Right cardiac atrium (tissue), 5 donors: ENCODE measurements around the gene APBB3. TPM values are rescaled to one million over a fixed set of nuclear protein-coding genes. Genes with fewer than 3 reads are reported as not detected.

ENCODE experiments used
- ATAC-seq, 2 donors: fragments of 200-7000 bp; cut with Tn5 transposase; one replicate each; pipeline versions ENCODE4 v1.8.0 to v1.9.1; 2020; ENCODE audit warnings: moderate library complexity in 2 of 2, mild to moderate bottlenecking in 1 of 2
- DNase-seq, 3 donors: peaks; one replicate each; pipeline ENCODE4 v3.0.0-alpha.2; 2020
- H3K27ac ChIP-seq: one replicate; pipeline ENCODE4 v1.5.1; 2013; ENCODE audit warnings: mild to moderate bottlenecking, low read length, control low read depth, moderate library complexity
- H3K27me3 ChIP-seq: one replicate; pipeline ENCODE4 v1.6.1; 2013; ENCODE audit not compliant: control insufficient read depth, insufficient read depth
- H3K4me1 ChIP-seq: one replicate; pipeline ENCODE4 v1.6.1; 2013; ENCODE audit warnings: low read length; ENCODE audit not compliant: control insufficient read depth, insufficient read depth
- H3K4me3 ChIP-seq: one replicate; pipeline ENCODE4 v1.5.1; 2013; ENCODE audit warnings: low read length, control low read depth
- H3K9me3 ChIP-seq: one replicate; pipeline ENCODE4 v1.6.1; 2013; ENCODE audit warnings: low read length; ENCODE audit not compliant: control insufficient read depth
- WGBS: extraction: QIAGEN DNeasy Blood & Tissue Kit; methylation state at CpG from one replicate; pipeline ENCODE4 v1.1.7; 2013; 5-methylcytosine and 5-hydroxymethylcytosine counted together
- intact Hi-C, 4 donors: fragments of 100-400 bp; cut with DNase I; formaldehyde crosslinking; loops; one replicate each; pipeline versions ENCODE4 v1.11.0 to v1.14.0; 2022 to 2023
- polyA plus RNA-seq: library from polyadenylated mRNA; stranded (reverse); fragments of 200-250 nt; gene quantifications from one replicate; pipeline ENCODE4 v1.2.3, GENCODE V29; 2013
- total RNA-seq, 4 donors: library from RNA; stranded (reverse); fragmentation: NEBNext Ultra II Directional; extraction: Animal tissue kit (Norgen Biotek cat#: 25700); gene quantifications; one replicate each; pipeline ENCODE4 v1.2.1, GENCODE V29; 2021
- donor health status: healthy with polysubstance abuse.
- donor health status: DM: no; HTN: yes; CAD: no.
- donor health status: DM: no; HTN: no; CAD: no.
- donor health status: DM: no; HTN: yes; CAD: no; lungs with severe emphysema.
- donor health status: DM: yes; HTN: yes; CAD: no.

Gene APBB3
- total and polyA plus RNA-seq, 5 donors: 13.2 to 19.2 (median 16.1) TPM

DNA sequence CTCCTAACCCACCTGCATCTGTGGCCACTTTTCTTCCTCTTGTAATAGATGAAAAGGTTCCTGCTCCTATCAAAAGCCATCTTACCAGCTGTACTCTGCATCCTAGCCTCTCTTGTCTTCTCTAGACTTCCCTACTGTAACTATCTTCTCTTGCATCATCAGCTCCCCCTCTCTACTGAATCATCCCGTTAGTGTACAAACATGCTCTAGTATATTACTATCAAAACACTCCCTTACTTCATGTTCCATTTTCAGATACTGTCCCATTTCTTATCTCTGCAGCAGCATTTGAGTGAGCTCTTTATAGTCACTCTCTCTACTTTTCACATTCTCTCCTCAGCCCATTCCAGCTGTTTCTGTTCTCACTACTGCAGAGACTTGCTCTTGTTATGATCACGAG, 9.9 kb downstream of the APBB3 start:
- intact Hi-C loops: no loop called here

DNA sequence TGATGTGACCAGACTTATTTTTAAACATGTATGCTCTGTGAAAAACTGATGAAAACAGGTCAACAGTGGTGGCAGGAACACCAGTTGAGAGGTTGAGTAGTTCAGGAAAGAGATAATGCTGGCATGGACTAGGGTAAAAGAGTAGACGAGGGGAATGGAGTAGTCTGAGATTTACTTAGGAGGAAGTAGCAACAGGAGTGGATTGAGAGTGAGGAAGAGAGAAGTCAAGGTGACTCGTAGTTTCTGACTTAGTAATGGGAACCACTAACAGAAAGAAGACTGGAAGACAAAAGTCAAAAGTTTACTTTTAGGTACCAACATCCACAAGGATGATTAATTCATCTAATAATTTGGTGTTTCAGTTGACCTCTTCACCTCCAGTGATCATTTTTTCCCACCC, 10.7 kb downstream of the APBB3 start:
- DNase-seq (no peak), ATAC-seq (no peak)
- Histone ChIP-seq H3K4me3 (no peak overlapping the region), H3K27me3 (no peaks in the 10 kb centered on the region), H3K9me3 (no peaks in the 10 kb centered on the region), H3K4me1 (peaks cover 17% of the 10 kb centered on the region), H3K27ac (no peak overlapping the region)
- 63% methylated on average over 2 of the region's 2 CpGs for WGBS
- intact Hi-C loops: no loop called here

More for the DNA sequence above, 9.9 kb downstream of the APBB3 start:
- 41% methylated on average over 2 of the region's 2 CpGs for WGBS
- Histone ChIP-seq H3K4me1 (peaks cover 9% of the 10 kb centered on the region), H3K27ac (no peak overlapping the region), H3K4me3 (no peak overlapping the region), H3K27me3 (no peaks in the 10 kb centered on the region), H3K9me3 (no peaks in the 10 kb centered on the region)
- no peak for ATAC-seq
- DNase-seq: no peak

DNA sequence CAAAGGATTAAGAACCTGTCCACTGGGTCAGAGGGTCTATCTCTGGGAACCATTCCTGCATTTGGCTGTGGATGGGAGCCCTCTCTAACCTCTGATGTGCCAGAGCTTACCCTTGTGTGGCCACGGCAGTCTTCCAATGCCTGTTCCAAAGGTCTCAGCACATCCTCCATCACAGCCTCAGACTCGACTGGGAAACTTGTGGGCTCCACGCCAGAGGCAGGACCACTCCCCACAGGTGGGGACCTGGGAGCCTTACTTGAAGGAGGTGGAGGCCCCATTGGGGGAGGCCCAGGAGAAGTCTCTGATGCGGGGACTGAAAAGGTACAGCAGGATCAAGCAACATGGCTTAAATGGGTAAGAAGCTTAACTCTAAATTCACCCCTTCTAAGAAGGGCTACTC, 12.5 kb downstream of the APBB3 start:
- 89% methylated on average over 4 of the region's 4 CpGs for WGBS
- no peak overlapping the region for H3K4me3 ChIP-seq
- ATAC-seq (no peak), DNase-seq (no peak)
- no peak overlapping the region for H3K27ac ChIP-seq
- H3K9me3 ChIP-seq: no peaks in the 10 kb centered on the region
- no peaks in the 10 kb centered on the region for H3K27me3 ChIP-seq
- intact Hi-C loops: no loop called here
- peaks cover 25% of the 10 kb centered on the region for H3K4me1 ChIP-seq

DNA sequence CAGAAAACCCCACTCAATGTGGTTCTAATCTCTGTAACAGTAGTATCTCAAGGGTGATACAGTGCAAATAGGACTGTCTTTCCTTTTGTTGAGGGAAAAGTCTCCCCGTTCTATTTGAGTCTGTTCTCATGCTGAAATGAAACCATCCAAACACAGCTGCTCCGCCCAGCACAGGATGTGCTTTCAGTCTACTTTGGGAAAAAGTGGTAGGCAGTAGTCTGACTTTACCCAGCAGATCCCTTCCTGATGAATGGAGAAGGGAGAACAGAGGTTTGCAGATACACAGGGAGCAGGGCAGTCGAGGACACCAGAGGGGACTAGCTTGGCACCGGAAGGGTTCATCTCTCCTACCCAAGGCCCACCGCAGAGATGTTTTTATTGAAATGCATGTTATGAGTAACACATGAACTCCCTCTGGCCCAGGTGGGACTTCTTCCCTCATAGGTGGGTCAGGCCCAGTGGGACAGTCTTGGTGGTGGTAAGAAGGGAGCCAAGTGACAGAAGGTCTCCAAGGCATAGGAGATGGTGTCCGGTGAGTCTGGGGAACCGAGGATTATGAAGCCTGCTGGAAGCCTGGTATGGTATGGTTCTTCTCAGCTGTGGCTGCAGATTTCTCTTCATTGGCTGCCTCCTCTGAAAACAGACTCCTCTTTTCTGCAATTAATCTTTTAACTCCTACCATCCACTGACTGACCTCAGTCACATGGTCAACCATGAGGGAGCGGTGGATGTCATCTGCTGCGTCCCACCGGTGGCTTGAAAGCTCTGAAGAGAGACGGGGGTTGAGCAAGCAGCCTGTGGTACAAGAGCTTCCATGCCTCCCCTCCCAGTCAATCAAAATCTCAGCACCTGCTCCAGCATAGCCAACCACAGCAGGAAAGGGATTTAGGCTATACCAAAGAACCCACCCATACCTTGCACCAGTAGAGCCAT, 14.0 kb downstream of the APBB3 start:
- peaks cover 25% of the 10 kb centered on the region for H3K4me1 ChIP-seq
- no peaks in the 10 kb centered on the region for H3K27me3 ChIP-seq
- DNase-seq: no peak
- no peak for ATAC-seq
- no peaks in the 10 kb centered on the region for H3K9me3 ChIP-seq
- intact Hi-C loops: no loop called here
- peak overlapping the region; percentile 98 for H3K27ac ChIP-seq
- 83% methylated on average over 11 of the region's 11 CpGs for WGBS
- H3K4me3 ChIP-seq: no peak overlapping the region

DNA sequence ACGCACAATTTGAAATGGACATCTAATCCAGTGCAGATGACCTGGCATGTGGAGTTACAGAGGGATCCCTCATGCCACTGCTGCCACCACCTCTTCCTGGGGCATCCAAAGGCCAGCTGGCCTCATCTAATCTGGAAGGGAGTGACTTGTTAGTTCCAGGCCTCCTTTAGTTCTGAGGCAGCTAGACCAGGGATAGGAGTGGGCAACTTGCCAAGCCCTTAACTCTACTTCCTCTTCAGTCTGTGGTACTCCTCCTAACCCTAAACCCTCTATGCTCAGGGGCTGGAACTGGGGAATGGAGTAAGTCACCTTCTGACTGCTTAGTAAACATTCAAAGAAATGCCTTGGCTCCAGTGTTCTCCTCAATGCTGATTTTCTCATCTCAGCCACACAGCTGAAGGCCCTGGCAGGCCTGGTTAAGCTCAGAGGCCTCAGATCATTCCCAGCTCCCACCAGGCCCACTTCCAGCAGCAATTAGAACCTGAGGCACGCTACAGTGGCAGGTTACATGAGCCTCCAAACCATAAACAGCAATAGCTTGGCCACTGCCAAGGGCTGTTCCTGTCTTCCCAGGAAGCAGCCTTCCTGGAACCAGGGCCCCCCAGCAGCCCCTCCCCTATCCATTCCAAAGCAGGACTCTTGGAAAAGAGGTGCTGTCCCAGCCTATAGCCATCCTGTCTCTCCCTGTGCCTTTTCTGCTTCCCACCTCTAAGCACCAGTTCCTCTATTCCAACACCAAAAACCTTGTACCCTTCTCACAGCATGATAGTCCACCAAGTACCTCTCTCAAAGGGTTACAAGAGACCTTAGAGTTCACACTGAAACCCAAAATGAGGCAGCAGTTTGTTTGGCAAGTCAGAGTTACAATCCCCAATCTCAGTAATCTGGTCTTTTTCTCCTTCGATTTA, 14.9 kb downstream of the APBB3 start:
- intact Hi-C loops: loop anchor here in 1 of 4 donors (5.0 kb wide), 1 partner anchor 88 kb away; the partner anchor contains the start of gene TMCO6
- peak in 1 of 2 donors; percentile 26 for ATAC-seq
- DNase-seq: peak in 1 of 3 donors; percentile 67
- Histone ChIP-seq H3K4me3 (no peak overlapping the region), H3K27me3 (no peaks in the 10 kb centered on the region), H3K9me3 (no peaks in the 10 kb centered on the region), H3K4me1 (peaks cover 23% of the 10 kb centered on the region), H3K27ac (peak overlapping the region; percentile 98)
- 55% methylated on average over 3 of the region's 3 CpGs for WGBS

DNA sequence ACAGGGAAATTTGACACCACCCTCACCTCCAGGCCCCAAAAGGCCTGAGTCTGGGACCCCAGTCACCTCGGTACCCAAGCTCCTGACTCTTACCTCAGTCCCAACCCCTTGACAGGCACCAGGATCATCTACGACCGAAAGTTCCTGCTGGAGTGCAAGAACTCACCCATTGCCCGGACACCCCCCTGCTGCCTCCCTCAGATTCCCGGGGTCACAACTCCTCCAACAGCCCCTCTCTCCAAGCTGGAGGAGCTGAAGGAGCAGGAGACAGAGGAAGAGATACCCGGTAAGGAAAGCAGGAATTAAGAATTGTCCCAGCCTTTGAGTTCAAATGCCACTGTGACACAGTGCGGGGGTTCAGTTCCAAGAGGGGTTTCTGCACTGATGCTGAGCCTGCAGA, 15.6 kb downstream of the APBB3 start:
- peak overlapping the region; percentile 98 for H3K27ac ChIP-seq
- peaks cover 21% of the 10 kb centered on the region for H3K4me1 ChIP-seq
- ATAC-seq (no peak), DNase-seq (no peak)
- intact Hi-C loops: loop anchor here in 1 of 4 donors (5.0 kb wide), 1 partner anchor 89 kb away; the partner anchor contains the start of gene TMCO6
- no peak overlapping the region for H3K4me3 ChIP-seq
- WGBS: 81% methylated on average over 7 of the region's 7 CpGs
- no peaks in the 10 kb centered on the region for H3K27me3 ChIP-seq
- H3K9me3 ChIP-seq: no peaks in the 10 kb centered on the region

DNA sequence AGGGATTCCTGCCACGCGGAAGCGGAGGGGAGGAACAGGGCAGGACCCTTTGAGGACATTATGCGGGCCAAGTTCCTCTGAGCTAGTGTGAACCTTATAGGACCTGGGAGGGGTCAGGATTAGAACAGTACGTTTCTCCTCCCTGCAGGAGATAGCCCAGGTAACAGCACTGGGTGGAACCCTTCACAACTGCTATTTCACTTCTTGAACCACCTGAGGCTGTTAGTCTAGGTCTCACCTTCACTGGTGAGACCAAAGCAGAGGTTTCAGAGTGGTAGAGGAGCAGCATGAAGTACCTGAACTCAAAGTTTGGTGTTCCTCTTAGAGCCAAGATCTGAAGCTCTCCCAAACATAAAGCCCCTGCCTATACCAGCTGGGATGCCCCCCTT, 16.1 kb downstream of the APBB3 start:
- H3K4me1 ChIP-seq: peaks cover 21% of the 10 kb centered on the region
- H3K4me3 ChIP-seq: peak overlapping the region; percentile 56
- 1% methylated on average over 5 of the region's 5 CpGs for WGBS
- no peaks in the 10 kb centered on the region for H3K27me3 ChIP-seq
- ATAC-seq (peak; percentile 76 to 78), DNase-seq (no peak)
- intact Hi-C loops: loop anchor here in 1 of 4 donors (5.0 kb wide), 1 partner anchor 89 kb away; the partner anchor contains the start of gene TMCO6
- H3K27ac ChIP-seq: peak overlapping the region; percentile 98
- no peaks in the 10 kb centered on the region for H3K9me3 ChIP-seq

DNA sequence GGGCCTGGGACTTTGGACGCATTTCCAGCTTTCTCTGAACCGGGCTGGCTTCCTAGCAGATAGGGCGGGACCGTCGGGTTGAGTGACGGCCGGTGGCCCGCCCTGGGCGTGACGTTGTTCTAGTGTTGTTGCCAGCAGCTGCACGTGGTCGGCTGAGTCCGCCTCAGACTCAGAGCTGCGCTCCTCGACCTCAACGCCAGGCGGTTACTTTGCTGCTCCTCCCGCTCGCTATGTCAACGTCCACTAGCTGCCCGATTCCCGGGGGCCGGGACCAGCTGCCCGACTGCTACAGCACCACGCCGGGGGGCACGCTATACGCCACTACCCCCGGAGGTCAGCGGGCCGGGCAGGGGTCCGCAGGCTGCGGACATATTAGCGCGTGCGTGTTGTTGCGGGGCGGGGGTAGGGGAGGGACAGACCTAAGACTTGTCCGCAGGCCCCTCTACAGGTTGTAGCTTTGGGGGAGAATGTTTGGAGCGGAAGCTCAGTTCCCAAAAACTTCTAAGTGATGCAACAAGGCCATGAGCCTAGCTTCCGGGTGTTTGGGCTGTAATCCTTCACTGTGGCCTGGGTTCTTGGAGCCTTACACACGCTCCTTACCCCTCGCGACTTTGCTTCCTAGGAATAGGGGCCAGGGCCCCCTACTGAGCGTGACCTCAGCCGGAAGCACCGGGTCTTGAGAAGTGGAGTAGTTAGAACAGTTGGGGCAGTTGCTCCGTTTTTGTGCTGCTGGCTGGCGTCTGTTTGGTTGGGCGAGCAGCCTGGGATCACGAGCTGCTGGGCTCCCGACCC, 16.7 kb downstream of the APBB3 start, which contains the start of gene EIF4EBP3:
Gene EIF4EBP3, plus strand, starts transcription at position 155 of the 792 bp plus-strand sequence. Its CDS starts 76 bp downstream, at position 231.
- ATAC-seq: peak; percentile 95 to 96
- H3K4me1 ChIP-seq: peaks cover 21% of the 10 kb centered on the region
- intact Hi-C loops: loop anchor here in 1 of 4 donors (5.0 kb wide), 1 partner anchor 90 kb away; the partner anchor contains the start of gene TMCO6
- WGBS: 2% methylated on average over 52 of the region's 52 CpGs
- H3K27me3 ChIP-seq: no peaks in the 10 kb centered on the region
- H3K9me3 ChIP-seq: no peaks in the 10 kb centered on the region
- peak within 1 kb of the TSS; percentile 56 for H3K4me3 ChIP-seq
- H3K27ac ChIP-seq: peak within 1 kb of the TSS; percentile 98
- DNase-seq: peak; percentile 98 to 99 (median 99)

DNA sequence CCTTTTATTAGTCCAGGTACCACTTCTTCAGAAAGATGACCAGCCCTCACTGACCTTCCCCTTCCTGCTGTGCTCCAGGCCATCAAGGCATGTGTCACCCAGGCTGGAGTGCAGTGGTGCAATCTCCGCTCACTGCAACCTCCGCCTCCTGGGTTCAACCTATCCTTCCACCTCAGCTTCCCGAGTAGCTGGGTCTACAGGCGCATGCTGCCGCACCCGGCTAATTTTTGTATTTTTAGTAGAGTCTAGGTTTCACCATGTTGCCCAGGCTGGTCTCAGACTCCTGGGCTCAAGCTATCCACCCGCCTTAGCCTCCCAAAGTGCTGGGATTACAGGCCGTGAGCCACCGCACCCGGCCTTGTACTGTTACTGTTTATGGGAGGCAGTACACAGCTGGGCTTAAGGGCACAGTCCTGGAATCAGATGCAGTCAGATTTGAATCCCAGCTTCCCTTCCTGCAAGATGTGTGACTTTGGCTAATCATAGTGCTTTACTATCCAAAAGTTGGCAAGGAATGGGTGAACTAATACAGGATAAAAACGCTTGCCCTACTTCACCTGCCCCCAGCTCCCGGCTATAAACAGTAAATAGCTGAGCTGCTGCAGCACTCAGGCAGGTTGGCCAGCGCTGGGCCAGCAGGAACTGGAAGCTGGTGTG, 17.4 kb downstream of the APBB3 start:
- 45% methylated on average over 13 of the region's 13 CpGs for WGBS

More for the DNA sequence above, 17.4 kb downstream of the APBB3 start:
- no peaks in the 10 kb centered on the region for H3K9me3 ChIP-seq
- no peaks in the 10 kb centered on the region for H3K27me3 ChIP-seq
- intact Hi-C loops: loop anchor here in 1 of 4 donors (5.0 kb wide), 1 partner anchor 90 kb away; the partner anchor contains the start of gene TMCO6
- peaks cover 21% of the 10 kb centered on the region for H3K4me1 ChIP-seq
- no peak overlapping the region for H3K4me3 ChIP-seq
- DNase-seq (peak in 1 of 3 donors; percentile 48), ATAC-seq (peak; percentile 0 to 1)
- peak overlapping the region; percentile 53 for H3K27ac ChIP-seq
